ENCODE data around the gene RSPRY1. TPM values are rescaled to one million over a fixed set of nuclear protein-coding genes. Genes with fewer than 3 reads are reported as not detected.

The RSPRY1 gene
- total and polyA plus RNA-seq, 2 of the 4 experiments (the other 2 are of a cell fraction) = 25.2 to 62.2 TPM

- H3K9ac ChIP-seq (ENCODE audit: low read depth, low read length) = no peak overlapping the region
- POLR2A ChIA-PET (ENCODE audit: unreplicated experiment) = no interaction called here
These were observed 69.7 kb downstream of the RSPRY1 start for GRCh38 chr16:57255686-57256415.

More at GRCh38 chr16:57255686-57256415, 69.7 kb downstream of the RSPRY1 start:
- peaks cover 7% of the 10 kb centered on the region; the same call in 1 of the 2 replicates for H3K4me1 ChIP-seq (ENCODE audit: control insufficient read depth, insufficient read depth, low read length)
- DNase-seq (no peak), ATAC-seq (ENCODE audit: low read depth) (no peak)
- no peak overlapping the region for H2AK9ac ChIP-seq (replicated peaks; ENCODE audit: low read depth, low read length, poor library complexity)
- no peak overlapping the region for H4K91ac ChIP-seq (ENCODE audit: insufficient read depth, low read depth, low read length)
- H3K56ac ChIP-seq (ENCODE audit: extremely low read depth, insufficient read depth, low read length) = no peak overlapping the region
- intact Hi-C loops (cut with micrococcal nuclease) = no loop called here
- dilution Hi-C loops (cut with HindIII; ENCODE audit: low sequenced_read_pairs, unreplicated experiment) = no loop called here
- no peak overlapping the region for H2AFZ ChIP-seq (replicated peaks; ENCODE audit: low read length, poor library complexity)
- no CpG with 5 or more reads among the region's 10 CpGs for WGBS, 2 experiments (ENCODE audit: extremely low coverage in 2 of 2, insufficient read length in 1 of 2)
- H2AK5ac ChIP-seq (ENCODE audit: low read depth, low read length) = no peak overlapping the region
- H4K20me1 ChIP-seq (ENCODE audit: insufficient read depth, low read length) = no peaks in the 10 kb centered on the region; the same call in 1 of the 2 replicates
- H3K4me3 ChIP-seq (ENCODE audit: insufficient read depth, low read depth, low read length) = no peak overlapping the region
- H3K27me3 ChIP-seq (ENCODE audit: control insufficient read depth, insufficient read depth, low read length) = no peaks in the 10 kb centered on the region
- H3K36me3 ChIP-seq (ENCODE audit: control insufficient read depth, insufficient read depth, low read length) = peaks cover 27% of the 10 kb centered on the region
- no peak overlapping the region for H3K14ac ChIP-seq (replicated peaks; ENCODE audit: low read depth, low read length)
- no peak overlapping the region for H3K27ac ChIP-seq (ENCODE audit: insufficient read depth, low read length)
- H2BK120ac ChIP-seq (ENCODE audit: low read depth, low read length) = no peak overlapping the region
- H3K18ac ChIP-seq (ENCODE audit: low read depth, low read length) = no peak overlapping the region
- no peaks in the 10 kb centered on the region; a peak in 1 of 4 replicates for H3K79me1 ChIP-seq (ENCODE audit: low read depth in 1 of 2, low read length in 2 of 2)
- CTCF ChIA-PET = no interaction called here
- TF ChIP-seq RAD21 (IDR thresholded peaks at IDR 0.05; ENCODE audit: low read length) (no peak), SMC3 (IDR thresholded peaks at IDR 0.05; ENCODE audit: low read depth, low read length) (no peak), USF2 (IDR thresholded peaks at IDR 0.05; ENCODE audit: low read depth, low read length) (no peak), NFE2L2 (IDR thresholded peaks at IDR 0.05; ENCODE audit: low read depth, low read length) (no peak), RCOR1 (IDR thresholded peaks at IDR 0.05; ENCODE audit: insufficient replicate concordance, low read length) (no peak), CEBPB (IDR thresholded peaks at IDR 0.05; ENCODE audit: low read depth, low read length) (no peak), MAFK (IDR thresholded peaks at IDR 0.05; ENCODE audit: low read depth, low read length) (no peak), FOS (IDR thresholded peaks at IDR 0.05; ENCODE audit: low read depth, low read length) (no peak)
- H3K9me3 ChIP-seq (ENCODE audit: control insufficient read depth, insufficient read depth, low read length) = no peaks in the 10 kb centered on the region
- no peak overlapping the region for H3K23ac ChIP-seq (ENCODE audit: low read depth, low read length)
- H4K8ac ChIP-seq (ENCODE audit: low read depth in 2 of 2, low read length in 2 of 2) = no peak overlapping the region
- no peak overlapping the region for H4K5ac ChIP-seq (ENCODE audit: low read depth, low read length)
- H2BK20ac ChIP-seq (ENCODE audit: low read depth, low read length) = no peak overlapping the region
- BruUV-seq (replicated peaks) = no TSS peak
- H2BK5ac ChIP-seq (ENCODE audit: low read depth, low read length, poor library complexity, severe bottlenecking) = no peak overlapping the region
- 0 out of 2 replicates have a peak, but pooled peaks cover 4% of the 10 kb centered on the region for H3K9me1 ChIP-seq (ENCODE audit: insufficient read depth, low read length)
- H2BK15ac ChIP-seq (ENCODE audit: low read depth, low read length) = no peak overlapping the region
- in situ Hi-C loops (cut with MboI; ENCODE audit: low sequenced_read_pairs) = no loop called here
- no peak overlapping the region for H3K4ac ChIP-seq (ENCODE audit: low read depth, low read length)
- no peak overlapping the region for H3K4me2 ChIP-seq (ENCODE audit: low read depth, low read length)
